ENCODE data around the gene GINM1.

GINM1 gene

GRCh38 chr6:149565527-149566409, at the start of gene GINM1:
TSS of gene GINM1 (plus strand) at chr6:149566375. CDS start at chr6:149566415, 40 bp downstream.
- peak; percentile 85 for DNase-seq

GRCh38 chr6:149529650-149530049, 36.5 kb upstream of the GINM1 start:
- DNase-seq, result no peak

- no peak for DNase-seq
Measured at GRCh38 chr6:149534742-149535141, 31.4 kb upstream of the GINM1 start.

GRCh38 chr6:149541139-149541538, 25.0 kb upstream of the GINM1 start:
- DNase-seq, result no peak

GRCh38 chr6:149544646-149545257, 21.4 kb upstream of the GINM1 start:
- no peak for DNase-seq

GRCh38 chr6:149545258-149545753, 20.9 kb upstream of the GINM1 start:
- no peak for DNase-seq

- DNase-seq, result peak; percentile 83
Measured at GRCh38 chr6:149545754-149546471, 20.3 kb upstream of the GINM1 start, which contains the start of gene PPIL4. TSS of gene PPIL4 (minus strand) at chr6:149546043. CDS start at chr6:149546005, 38 bp downstream.

GRCh38 chr6:149551920-149552319, 14.3 kb upstream of the GINM1 start:
- no peak for DNase-seq

- no peak for DNase-seq
Measured at GRCh38 chr6:149558029-149558428, 8.1 kb upstream of the GINM1 start.

- no peak for DNase-seq
Measured at GRCh38 chr6:149559389-149559788, 6.8 kb upstream of the GINM1 start.

GRCh38 chr6:149560736-149561135, 5.4 kb upstream of the GINM1 start:
- no peak for DNase-seq

GRCh38 chr6:149563203-149563927, 2.8 kb upstream of the GINM1 start:
- DNase-seq, result no peak

- DNase-seq, result no peak
Measured at GRCh38 chr6:149563928-149564325, 2.2 kb upstream of the GINM1 start.

- no peak for DNase-seq
Measured at GRCh38 chr6:149566410-149567193, 427 bp downstream of the GINM1 start.

- DNase-seq, result no peak
Measured at GRCh38 chr6:149567194-149567586, 1.0 kb downstream of the GINM1 start.

GRCh38 chr6:149567945-149568585, 1.9 kb downstream of the GINM1 start:
- no peak for DNase-seq

- DNase-seq, result no peak
Measured at GRCh38 chr6:149580880-149581279, 14.7 kb downstream of the GINM1 start.

- DNase-seq, result no peak
Measured at GRCh38 chr6:149581349-149581748, 15.2 kb downstream of the GINM1 start.

GRCh38 chr6:149586149-149586548, 20.0 kb downstream of the GINM1 start:
- DNase-seq, result no peak

- DNase-seq, result no peak
Measured at GRCh38 chr6:149592983-149593382, 26.8 kb downstream of the GINM1 start.

- DNase-seq, result no peak
Measured at GRCh38 chr6:149593408-149593807, 27.2 kb downstream of the GINM1 start.

Data from NCI-H446 treated with DMSO at 0.1 percent for 48 hours (cell line).